Measurements from ENCODE around the gene TSEN15. TPM values are rescaled to one million over a fixed set of nuclear protein-coding genes. Genes with fewer than 3 reads are reported as not detected.

TSEN15 gene
- total and polyA plus RNA-seq, 2 experiments from 2014 or later, result 55.8 TPM

DNA sequence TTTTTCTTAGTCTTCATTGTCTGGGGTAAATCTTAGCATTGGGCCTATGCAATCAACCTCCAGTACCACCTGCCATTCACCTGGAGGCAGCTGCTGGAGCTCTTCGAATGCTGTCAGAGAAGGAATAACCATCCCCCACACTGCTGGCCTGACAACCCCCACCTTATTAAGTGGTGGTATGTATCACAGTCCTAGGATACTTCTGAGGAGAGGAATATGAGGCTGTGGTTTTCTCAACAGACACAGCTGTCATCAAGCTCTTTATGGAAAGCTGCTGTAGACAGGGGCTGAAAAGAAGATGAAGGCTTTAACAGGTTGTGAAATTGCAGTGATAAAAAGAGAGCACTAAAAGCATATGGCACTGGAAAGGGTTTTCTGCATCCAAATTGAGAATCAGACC, 61.7 kb downstream of the TSEN15 start:
- Histone ChIP-seq H4K20me1 (replicated peaks; ENCODE audit: insufficient read depth) (no peaks in the 10 kb centered on the region), H3K36me3 (ENCODE audit: insufficient read depth) (no peaks in the 10 kb centered on the region), H3K27ac (ENCODE audit: low read depth) (no peak overlapping the region), H2AFZ (no peak overlapping the region), H3F3A (replicated peaks; ENCODE audit: low read depth) (no peaks in the 10 kb centered on the region), H3K27me3 (ENCODE audit: insufficient read depth) (no peaks in the 10 kb centered on the region), H3K4me2 (no peak overlapping the region), H3K9me2 (ENCODE audit: insufficient read depth) (peaks cover 7% of the 10 kb centered on the region; the same call in 1 of the 2 replicates), H3K4me1 (ENCODE audit: insufficient read depth) (no peaks in the 10 kb centered on the region), H3K4me3 (no peak overlapping the region), H3K79me2 (replicated peaks; ENCODE audit: insufficient read depth) (no peaks in the 10 kb centered on the region)
- TF ChIP-seq JUNB (IDR thresholded peaks at IDR 0.05; ENCODE audit: unreplicated experiment), result no peak
- TF ChIP-seq EZH2 (IDR thresholded peaks at IDR 0.05; ENCODE audit: low read depth, unreplicated experiment), result no peak
- TF ChIP-seq, protein P1, sequence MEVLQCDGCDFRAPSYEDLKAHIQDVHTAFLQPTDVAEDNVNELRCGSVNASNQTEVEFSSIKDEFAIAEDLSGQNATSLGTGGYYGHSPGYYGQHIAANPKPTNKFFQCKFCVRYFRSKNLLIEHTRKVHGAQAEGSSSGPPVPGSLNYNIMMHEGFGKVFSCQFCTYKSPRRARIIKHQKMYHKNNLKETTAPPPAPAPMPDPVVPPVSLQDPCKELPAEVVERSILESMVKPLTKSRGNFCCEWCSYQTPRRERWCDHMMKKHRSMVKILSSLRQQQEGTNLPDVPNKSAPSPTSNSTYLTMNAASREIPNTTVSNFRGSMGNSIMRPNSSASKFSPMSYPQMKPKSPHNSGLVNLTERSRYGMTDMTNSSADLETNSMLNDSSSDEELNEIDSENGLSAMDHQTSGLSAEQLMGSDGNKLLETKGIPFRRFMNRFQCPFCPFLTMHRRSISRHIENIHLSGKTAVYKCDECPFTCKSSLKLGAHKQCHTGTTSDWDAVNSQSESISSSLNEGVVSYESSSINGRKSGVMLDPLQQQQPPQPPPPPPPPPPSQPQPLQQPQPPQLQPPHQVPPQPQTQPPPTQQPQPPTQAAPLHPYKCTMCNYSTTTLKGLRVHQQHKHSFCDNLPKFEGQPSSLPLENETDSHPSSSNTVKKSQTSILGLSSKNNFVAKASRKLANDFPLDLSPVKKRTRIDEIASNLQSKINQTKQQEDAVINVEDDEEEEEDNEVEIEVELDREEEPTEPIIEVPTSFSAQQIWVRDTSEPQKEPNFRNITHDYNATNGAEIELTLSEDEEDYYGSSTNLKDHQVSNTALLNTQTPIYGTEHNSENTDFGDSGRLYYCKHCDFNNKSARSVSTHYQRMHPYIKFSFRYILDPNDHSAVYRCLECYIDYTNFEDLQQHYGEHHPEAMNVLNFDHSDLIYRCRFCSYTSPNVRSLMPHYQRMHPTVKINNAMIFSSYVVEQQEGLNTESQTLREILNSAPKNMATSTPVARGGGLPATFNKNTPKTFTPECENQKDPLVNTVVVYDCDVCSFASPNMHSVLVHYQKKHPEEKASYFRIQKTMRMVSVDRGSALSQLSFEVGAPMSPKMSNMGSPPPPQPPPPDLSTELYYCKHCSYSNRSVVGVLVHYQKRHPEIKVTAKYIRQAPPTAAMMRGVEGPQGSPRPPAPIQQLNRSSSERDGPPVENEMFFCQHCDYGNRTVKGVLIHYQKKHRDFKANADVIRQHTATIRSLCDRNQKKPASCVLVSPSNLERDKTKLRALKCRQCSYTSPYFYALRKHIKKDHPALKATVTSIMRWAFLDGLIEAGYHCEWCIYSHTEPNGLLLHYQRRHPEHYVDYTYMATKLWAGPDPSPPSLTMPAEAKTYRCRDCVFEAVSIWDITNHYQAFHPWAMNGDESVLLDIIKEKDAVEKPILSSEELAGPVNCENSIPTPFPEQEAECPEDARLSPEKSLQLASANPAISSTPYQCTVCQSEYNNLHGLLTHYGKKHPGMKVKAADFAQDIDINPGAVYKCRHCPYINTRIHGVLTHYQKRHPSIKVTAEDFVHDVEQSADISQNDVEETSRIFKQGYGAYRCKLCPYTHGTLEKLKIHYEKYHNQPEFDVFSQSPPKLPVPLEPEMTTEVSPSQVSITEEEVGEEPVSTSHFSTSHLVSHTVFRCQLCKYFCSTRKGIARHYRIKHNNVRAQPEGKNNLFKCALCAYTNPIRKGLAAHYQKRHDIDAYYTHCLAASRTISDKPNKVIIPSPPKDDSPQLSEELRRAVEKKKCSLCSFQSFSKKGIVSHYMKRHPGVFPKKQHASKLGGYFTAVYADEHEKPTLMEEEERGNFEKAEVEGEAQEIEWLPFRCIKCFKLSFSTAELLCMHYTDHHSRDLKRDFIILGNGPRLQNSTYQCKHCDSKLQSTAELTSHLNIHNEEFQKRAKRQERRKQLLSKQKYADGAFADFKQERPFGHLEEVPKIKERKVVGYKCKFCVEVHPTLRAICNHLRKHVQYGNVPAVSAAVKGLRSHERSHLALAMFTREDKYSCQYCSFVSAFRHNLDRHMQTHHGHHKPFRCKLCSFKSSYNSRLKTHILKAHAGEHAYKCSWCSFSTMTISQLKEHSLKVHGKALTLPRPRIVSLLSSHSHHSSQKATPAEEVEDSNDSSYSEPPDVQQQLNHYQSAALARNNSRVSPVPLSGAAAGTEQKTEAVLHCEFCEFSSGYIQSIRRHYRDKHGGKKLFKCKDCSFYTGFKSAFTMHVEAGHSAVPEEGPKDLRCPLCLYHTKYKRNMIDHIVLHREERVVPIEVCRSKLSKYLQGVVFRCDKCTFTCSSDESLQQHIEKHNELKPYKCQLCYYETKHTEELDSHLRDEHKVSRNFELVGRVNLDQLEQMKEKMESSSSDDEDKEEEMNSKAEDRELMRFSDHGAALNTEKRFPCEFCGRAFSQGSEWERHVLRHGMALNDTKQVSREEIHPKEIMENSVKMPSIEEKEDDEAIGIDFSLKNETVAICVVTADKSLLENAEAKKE (CRISPR knock-in tag; IDR thresholded peaks at IDR 0.05), result no peak
- no peak for TF ChIP-seq CREB1 (CRISPR knock-in tag; IDR thresholded peaks at IDR 0.05; ENCODE audit: low read depth)
- no peak for TF ChIP-seq STAT1 (IDR thresholded peaks at IDR 0.05; ENCODE audit: unreplicated experiment)
- no peak for TF ChIP-seq ZNF331 (CRISPR knock-in tag; IDR thresholded peaks at IDR 0.05; ENCODE audit: low read depth)
- TF ChIP-seq NANOG (IDR thresholded peaks at IDR 0.05; ENCODE audit: borderline replicate concordance), result no peak
- TF ChIP-seq, protein P2, sequence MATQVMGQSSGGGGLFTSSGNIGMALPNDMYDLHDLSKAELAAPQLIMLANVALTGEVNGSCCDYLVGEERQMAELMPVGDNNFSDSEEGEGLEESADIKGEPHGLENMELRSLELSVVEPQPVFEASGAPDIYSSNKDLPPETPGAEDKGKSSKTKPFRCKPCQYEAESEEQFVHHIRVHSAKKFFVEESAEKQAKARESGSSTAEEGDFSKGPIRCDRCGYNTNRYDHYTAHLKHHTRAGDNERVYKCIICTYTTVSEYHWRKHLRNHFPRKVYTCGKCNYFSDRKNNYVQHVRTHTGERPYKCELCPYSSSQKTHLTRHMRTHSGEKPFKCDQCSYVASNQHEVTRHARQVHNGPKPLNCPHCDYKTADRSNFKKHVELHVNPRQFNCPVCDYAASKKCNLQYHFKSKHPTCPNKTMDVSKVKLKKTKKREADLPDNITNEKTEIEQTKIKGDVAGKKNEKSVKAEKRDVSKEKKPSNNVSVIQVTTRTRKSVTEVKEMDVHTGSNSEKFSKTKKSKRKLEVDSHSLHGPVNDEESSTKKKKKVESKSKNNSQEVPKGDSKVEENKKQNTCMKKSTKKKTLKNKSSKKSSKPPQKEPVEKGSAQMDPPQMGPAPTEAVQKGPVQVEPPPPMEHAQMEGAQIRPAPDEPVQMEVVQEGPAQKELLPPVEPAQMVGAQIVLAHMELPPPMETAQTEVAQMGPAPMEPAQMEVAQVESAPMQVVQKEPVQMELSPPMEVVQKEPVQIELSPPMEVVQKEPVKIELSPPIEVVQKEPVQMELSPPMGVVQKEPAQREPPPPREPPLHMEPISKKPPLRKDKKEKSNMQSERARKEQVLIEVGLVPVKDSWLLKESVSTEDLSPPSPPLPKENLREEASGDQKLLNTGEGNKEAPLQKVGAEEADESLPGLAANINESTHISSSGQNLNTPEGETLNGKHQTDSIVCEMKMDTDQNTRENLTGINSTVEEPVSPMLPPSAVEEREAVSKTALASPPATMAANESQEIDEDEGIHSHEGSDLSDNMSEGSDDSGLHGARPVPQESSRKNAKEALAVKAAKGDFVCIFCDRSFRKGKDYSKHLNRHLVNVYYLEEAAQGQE (IDR thresholded peaks at IDR 0.05; ENCODE audit: unreplicated experiment), result no peak
- TF ChIP-seq, protein P3, sequence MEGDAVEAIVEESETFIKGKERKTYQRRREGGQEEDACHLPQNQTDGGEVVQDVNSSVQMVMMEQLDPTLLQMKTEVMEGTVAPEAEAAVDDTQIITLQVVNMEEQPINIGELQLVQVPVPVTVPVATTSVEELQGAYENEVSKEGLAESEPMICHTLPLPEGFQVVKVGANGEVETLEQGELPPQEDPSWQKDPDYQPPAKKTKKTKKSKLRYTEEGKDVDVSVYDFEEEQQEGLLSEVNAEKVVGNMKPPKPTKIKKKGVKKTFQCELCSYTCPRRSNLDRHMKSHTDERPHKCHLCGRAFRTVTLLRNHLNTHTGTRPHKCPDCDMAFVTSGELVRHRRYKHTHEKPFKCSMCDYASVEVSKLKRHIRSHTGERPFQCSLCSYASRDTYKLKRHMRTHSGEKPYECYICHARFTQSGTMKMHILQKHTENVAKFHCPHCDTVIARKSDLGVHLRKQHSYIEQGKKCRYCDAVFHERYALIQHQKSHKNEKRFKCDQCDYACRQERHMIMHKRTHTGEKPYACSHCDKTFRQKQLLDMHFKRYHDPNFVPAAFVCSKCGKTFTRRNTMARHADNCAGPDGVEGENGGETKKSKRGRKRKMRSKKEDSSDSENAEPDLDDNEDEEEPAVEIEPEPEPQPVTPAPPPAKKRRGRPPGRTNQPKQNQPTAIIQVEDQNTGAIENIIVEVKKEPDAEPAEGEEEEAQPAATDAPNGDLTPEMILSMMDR (conservative IDR thresholded peaks at IDR 0.05; ENCODE audit: low read depth in 2 of 2), result no peak
- no peaks in the 10 kb centered on the region for H3K36me3 Mint-ChIP-seq (ENCODE audit: low read depth)
- DNase-seq (ENCODE audit: low spot score) (no peak), ATAC-seq (no peak)
- H3K4me1 Mint-ChIP-seq, result peaks cover 2% of the 10 kb centered on the region; the same call in 2 of the 3 replicates
- no peaks in the 10 kb centered on the region; the same call in 2 of the 3 replicates for H3K9me3 Mint-ChIP-seq
- no peak overlapping the region for H3K4me3 Mint-ChIP-seq
- no peaks in the 10 kb centered on the region for H3K27me3 Mint-ChIP-seq (ENCODE audit: insufficient read depth, low read depth, poor library complexity)
- H3K27ac Mint-ChIP-seq, result no peak overlapping the region

Data from GM23338 (cell line).